GM12891 (cell line): ENCODE data around the gene HEATR5A.
"Not testable (repeated sequence)": the region's sequence is repeated elsewhere in the genome, so short reads cannot be mapped to it uniquely, and the experiment has no call there.

Source experiments
- DNase-seq: peaks from one replicate; pipeline ENCODE4 v3.0.0; 2011; ENCODE audit warnings: low spot score; ENCODE audit not compliant: insufficient read length
- FAIRE-seq: peaks from 2 replicates; lab custom pipeline; 2011; peaks lifted over from hg19 to GRCh38; lab: Jason Lieb, UNC
- PAX5 ChIP-seq: IDR thresholded peaks from 2 replicates; pipeline ENCODE4 v1.6.1; 2011; ENCODE audit warnings: low read length, moderate library complexity, mild to moderate bottlenecking; ENCODE audit not compliant: insufficient read depth, severe bottlenecking
- POLR2A ChIP-seq: IDR thresholded peaks from 2 replicates; pipeline ENCODE4 v1.6.1; 2011; ENCODE audit warnings: low read depth, low read length, control low read depth
- POLR2AphosphoS5 ChIP-seq: IDR thresholded peaks from 2 replicates; pipeline ENCODE4 v1.6.1; 2011; ENCODE audit warnings: low read depth, low read length, control low read depth
- POU2F2 ChIP-seq: IDR thresholded peaks from 2 replicates; pipeline ENCODE4 v1.6.1; 2011; ENCODE audit warnings: low read depth, mild to moderate bottlenecking, control low read depth, low read length, moderate library complexity
- SPI1 ChIP-seq: IDR thresholded peaks from 2 replicates; pipeline ENCODE4 v1.6.1; 2011; ENCODE audit warnings: low read depth, low read length, control low read depth
- TAF1 ChIP-seq: IDR thresholded peaks from 2 replicates; pipeline ENCODE4 v1.6.1; 2011; ENCODE audit warnings: low read depth, low read length, control low read depth

The HEATR5A gene

DNA sequence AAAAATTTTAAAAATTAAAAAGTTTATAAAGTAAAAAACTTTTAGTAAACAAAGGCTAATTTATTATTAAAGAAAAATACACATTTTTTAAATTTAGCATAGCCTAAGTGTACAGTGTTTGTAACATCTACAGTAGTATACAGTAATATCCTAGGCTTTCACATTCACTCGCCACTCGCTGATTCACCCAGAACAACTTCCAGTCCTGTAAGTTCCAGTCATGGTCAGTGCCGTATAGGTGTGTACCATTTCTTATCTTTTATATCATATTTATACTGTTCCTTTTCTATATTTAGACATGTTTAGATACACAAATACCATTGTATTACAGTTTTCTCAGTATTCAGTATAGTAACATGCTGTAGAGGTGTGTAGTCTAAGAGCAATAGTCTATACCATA, 28.9 kb downstream of the HEATR5A start:
- no peak for TF ChIP-seq POU2F2
- TF ChIP-seq SPI1: no peak
- no peak for TF ChIP-seq POLR2A
- no peak for TF ChIP-seq TAF1
- no peak for TF ChIP-seq PAX5
- TF ChIP-seq POLR2AphosphoS5: no peak
- FAIRE-seq (no peak), DNase-seq (no peak)

- no peak for TF ChIP-seq POU2F2
- no peak for TF ChIP-seq PAX5
- TF ChIP-seq POLR2AphosphoS5: no peak
- TF ChIP-seq SPI1: no peak
- no peak for TF ChIP-seq POLR2A
- no peak for TF ChIP-seq TAF1
- DNase-seq (no peak), FAIRE-seq (no peak)
Measured at GRCh38 chr14:31389946-31390345, 30.4 kb downstream of the HEATR5A start.

DNA sequence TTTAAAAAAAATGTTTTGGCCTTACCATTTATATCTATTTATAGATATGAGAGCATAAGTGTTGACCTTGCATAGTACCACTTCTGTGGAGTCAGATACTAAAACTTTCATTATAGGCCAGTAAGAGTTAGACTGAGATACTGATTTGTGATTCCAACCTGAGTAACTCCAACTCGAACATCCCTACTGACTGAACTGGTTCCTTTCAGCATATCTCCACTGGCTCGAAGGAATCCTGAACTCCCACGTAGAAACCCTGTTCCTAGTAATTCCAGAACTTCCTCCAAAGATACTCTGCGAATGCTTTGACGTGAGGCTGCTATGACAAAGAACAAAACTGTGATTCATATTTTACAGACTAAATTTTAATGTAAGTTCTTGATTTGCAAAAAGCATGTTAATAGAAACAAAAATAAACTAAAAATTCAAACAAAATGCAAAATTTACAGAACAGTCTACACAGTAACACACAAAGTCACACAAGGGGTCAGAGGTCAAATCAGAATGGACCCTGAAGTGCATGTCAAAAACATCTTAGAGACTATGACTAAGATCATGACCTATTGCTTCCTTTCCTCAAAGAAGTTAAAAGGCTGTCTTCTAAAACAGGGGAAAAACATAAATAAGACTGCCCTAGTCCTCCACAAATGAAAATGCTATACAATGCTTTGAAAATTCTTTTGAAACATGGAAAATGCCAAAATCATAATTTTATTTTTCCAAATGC, 31.5 kb downstream of the HEATR5A start:
- TF ChIP-seq SPI1: no peak
- no peak for TF ChIP-seq PAX5
- TF ChIP-seq POLR2A: no peak
- no peak for FAIRE-seq

DNA sequence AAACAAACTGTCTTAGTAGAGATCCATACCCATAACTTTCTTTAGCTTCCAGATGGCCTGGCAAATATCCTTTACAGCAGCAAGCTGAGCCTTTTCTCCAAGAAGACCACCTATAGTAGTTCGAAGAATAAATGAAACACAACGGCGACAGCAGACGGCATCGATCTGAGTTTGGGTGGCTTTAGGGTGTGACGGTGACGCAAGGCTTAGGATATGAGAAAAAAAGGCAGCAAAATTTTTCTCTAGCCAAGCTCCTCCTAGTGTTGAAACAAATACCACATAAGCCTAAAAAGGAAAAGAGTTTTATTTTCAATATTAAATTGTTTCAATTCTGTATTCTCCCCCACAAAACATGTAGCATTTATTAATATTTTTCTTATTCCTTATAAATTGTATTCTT, 33.3 kb downstream of the HEATR5A start:
- TF ChIP-seq TAF1: no peak
- TF ChIP-seq POU2F2: no peak
- no peak for TF ChIP-seq POLR2A
- TF ChIP-seq PAX5: no peak
- TF ChIP-seq POLR2AphosphoS5: no peak
- TF ChIP-seq SPI1: no peak
- DNase-seq (no peak), FAIRE-seq (no peak)

More for the DNA sequence above, 31.5 kb downstream of the HEATR5A start:
- no peak for DNase-seq

GRCh38 chr14:31386271-31386670, 34.1 kb downstream of the HEATR5A start:
- DNase-seq: no peak
- no peak for FAIRE-seq
- TF ChIP-seq SPI1 (no peak), TAF1 (no peak), POLR2AphosphoS5 (no peak), POU2F2 (no peak), PAX5 (no peak), POLR2A (no peak)

GRCh38 chr14:31382221-31382620, 38.1 kb downstream of the HEATR5A start:
- TF ChIP-seq SPI1 (no peak), PAX5 (no peak), POU2F2 (no peak), POLR2A (no peak), TAF1 (no peak), POLR2AphosphoS5 (no peak)
- no peak for DNase-seq
- FAIRE-seq: no peak

- no peak for DNase-seq
- FAIRE-seq: no peak
- TF ChIP-seq POU2F2: no peak
- TF ChIP-seq SPI1: no peak
- no peak for TF ChIP-seq PAX5
Measured at GRCh38 chr14:31380106-31380505, 40.2 kb downstream of the HEATR5A start.

DNA sequence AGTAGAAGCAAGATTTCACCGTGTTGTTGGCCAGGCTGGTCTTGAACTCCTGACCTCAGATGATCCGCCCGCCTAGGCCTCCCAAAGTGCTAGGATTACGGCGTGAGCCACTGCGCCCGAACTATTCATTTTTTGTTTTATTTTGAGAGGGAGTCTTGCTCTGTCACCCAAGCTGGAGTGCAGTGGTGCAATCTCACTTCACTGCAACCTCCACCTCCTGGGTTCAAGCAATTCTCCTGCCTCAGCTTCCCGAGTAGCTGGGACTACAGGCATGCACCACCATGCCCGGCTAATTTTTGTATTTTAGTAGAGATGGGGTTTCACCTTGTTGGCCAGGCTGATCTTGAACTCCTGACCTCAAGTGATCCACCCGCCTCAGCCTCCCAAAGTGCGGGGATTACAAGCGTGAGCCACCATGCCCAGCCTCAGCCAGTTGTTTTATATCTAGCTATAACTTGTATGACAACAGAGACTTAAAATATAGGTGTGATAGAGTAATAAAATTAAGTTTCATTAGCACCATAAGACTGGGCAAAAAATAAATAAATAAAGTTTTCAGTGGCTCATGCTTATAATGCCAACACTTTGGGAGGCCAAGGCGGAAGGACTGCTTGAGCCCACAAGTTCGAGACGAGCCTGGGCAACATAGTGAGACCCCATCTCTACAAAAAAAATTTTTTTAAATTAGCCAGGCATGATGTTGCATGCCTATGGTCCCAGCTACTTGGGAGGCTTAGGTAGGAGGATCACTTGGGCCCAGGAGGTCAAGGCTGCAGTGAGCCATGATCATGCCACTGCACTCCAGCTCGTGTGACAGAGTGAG, 41.0 kb downstream of the HEATR5A start:
- not testable (repeated sequence) for DNase-seq, FAIRE-seq

GRCh38 chr14:31377433-31377832, 42.9 kb downstream of the HEATR5A start:
- FAIRE-seq (no peak), DNase-seq (no peak)
- no peak for TF ChIP-seq TAF1
- TF ChIP-seq POLR2AphosphoS5: no peak
- no peak for TF ChIP-seq PAX5
- no peak for TF ChIP-seq SPI1
- no peak for TF ChIP-seq POLR2A
- no peak for TF ChIP-seq POU2F2

GRCh38 chr14:31371646-31372045, 48.7 kb downstream of the HEATR5A start:
- no peak for FAIRE-seq
- TF ChIP-seq SPI1 (no peak), TAF1 (no peak)
- no peak for DNase-seq
